Right atrium auricular region (tissue), 2 donors: ENCODE results near the gene GIGYF1. TPM values are rescaled to one million over a fixed set of nuclear protein-coding genes. Genes with fewer than 3 reads are reported as not detected.
A peak's percentile ranks its signal among the peaks of the same experiment; 100 is the strongest.

Experiments used
- DNase-seq: peaks from one replicate; pipeline ENCODE4 v3.0.0-alpha.2; 2019; ENCODE audit warnings: low spot score
- H3K27ac ChIP-seq, 2 donors: fragments of 200-600 bp; sonication (generic); 1 replicate in 1 of 2; 2 replicates in 1 of 2; pipeline ENCODE4 v1.5.1; 2016 to 2019
- H3K27me3 ChIP-seq, 2 donors: fragments of 200-600 bp; sonication (generic); one replicate each; pipeline versions ENCODE4 v1.5.1 to v1.6.0; 2017 to 2019
- H3K36me3 ChIP-seq: fragments of 200-600 bp; sonication (generic); one replicate; pipeline ENCODE4 v1.5.1; 2016
- H3K4me1 ChIP-seq, 2 donors: fragments of 200-600 bp; sonication (generic); one replicate each; pipeline versions ENCODE4 v1.5.1 to v1.6.0; 2017 to 2019
- H3K4me3 ChIP-seq, 2 donors: fragments of 200-600 bp; sonication (generic); 1 replicate in 1 of 2; 2 replicates in 1 of 2; pipeline ENCODE4 v1.5.1; 2017 to 2019; ENCODE audit warnings: mild to moderate bottlenecking in 1 of 2, moderate library complexity in 1 of 2
- H3K9me3 ChIP-seq, 2 donors: fragments of 200-600 bp; sonication (generic); one replicate each; pipeline ENCODE4 v1.5.1; 2019
- CTCF ChIP-seq, 2 donors: fragments of 200-600 bp; sonication (generic); IDR thresholded peaks; one replicate each; pipeline ENCODE4 v1.5.1; 2019; ENCODE audit warnings: antibody characterized with exemption in 2 of 2
- total RNA-seq, 2 donors: library from RNA; depleted of rRNA; stranded (reverse); fragments of >200 nt; gene quantifications; one replicate each; pipeline ENCODE4 v1.1.0, GENCODE V29; 2016

GIGYF1 gene
- total RNA-seq, 2 donors from 2014 or later = 13.4 to 17.4 TPM

- no peak for TF ChIP-seq CTCF (IDR thresholded peaks at IDR 0.05)
- peaks cover 0 to 42% of the 10 kb centered on the region in 2 donors for H3K4me1 ChIP-seq
Observed at GRCh38 chr7:100676501-100677306, 17.3 kb downstream of the GIGYF1 start.

GRCh38 chr7:100675581-100676350 lies 18.3 kb downstream of the GIGYF1 start:
- DNase-seq = peak; percentile 85
- H3K27me3 ChIP-seq = no peaks in the 10 kb centered on the region
- H3K36me3 ChIP-seq = peaks cover 39% of the 10 kb centered on the region
- H3K27ac ChIP-seq = peak overlapping the region; percentile 99
- peaks cover 0 to 42% of the 10 kb centered on the region in 2 donors for H3K4me1 ChIP-seq
- no peaks in the 10 kb centered on the region for H3K9me3 ChIP-seq
- H3K4me3 ChIP-seq = peak overlapping the region; percentile 97 to 99
- no peak for TF ChIP-seq CTCF (IDR thresholded peaks at IDR 0.05)

More at GRCh38 chr7:100676501-100677306, 17.3 kb downstream of the GIGYF1 start:
- Histone ChIP-seq H3K9me3 (no peaks in the 10 kb centered on the region), H3K4me3 (peak overlapping the region; percentile 97 to 99), H3K27ac (peak overlapping the region; percentile 99), H3K27me3 (no peaks in the 10 kb centered on the region), H3K36me3 (peaks cover 48% of the 10 kb centered on the region)
- no peak for DNase-seq

DNA sequence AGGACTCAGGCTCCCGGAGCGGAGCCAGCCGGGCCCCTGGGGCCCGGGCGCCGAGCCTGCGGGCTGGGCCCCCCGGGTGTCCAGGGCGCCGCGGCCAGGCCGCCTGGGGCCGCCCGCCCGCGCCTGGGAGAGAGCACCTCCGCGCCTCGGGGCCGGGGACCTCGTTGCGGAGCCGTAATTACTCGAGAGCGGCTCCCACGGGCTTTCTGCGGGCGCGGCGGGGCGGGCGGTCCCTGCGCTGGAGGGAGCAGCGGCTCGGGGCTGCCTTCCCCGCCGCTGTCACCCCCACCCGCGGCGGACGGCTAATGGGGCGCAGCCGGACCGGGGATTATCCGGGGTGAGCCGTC lies 19.0 kb downstream of the GIGYF1 start:
- TF ChIP-seq CTCF (IDR thresholded peaks at IDR 0.05) = no peak
- Histone ChIP-seq H3K9me3 (no peaks in the 10 kb centered on the region), H3K27me3 (no peaks in the 10 kb centered on the region), H3K27ac (peak overlapping the region; percentile 99), H3K4me3 (peak overlapping the region; percentile 97 to 99), H3K36me3 (peaks cover 38% of the 10 kb centered on the region), H3K4me1 (peaks cover 0 to 42% of the 10 kb centered on the region in 2 donors)
- no peak for DNase-seq

GRCh38 chr7:100674411-100675104 lies 19.5 kb downstream of the GIGYF1 start:
- TF ChIP-seq CTCF (IDR thresholded peaks at IDR 0.05) = no peak
- peaks cover 34% of the 10 kb centered on the region for H3K36me3 ChIP-seq
- DNase-seq = no peak
- H3K4me3 ChIP-seq = peak overlapping the region; percentile 97 to 99
- H3K27ac ChIP-seq = peak overlapping the region; percentile 99
- H3K9me3 ChIP-seq = no peaks in the 10 kb centered on the region
- peaks cover 0 to 38% of the 10 kb centered on the region in 2 donors for H3K4me1 ChIP-seq
- no peaks in the 10 kb centered on the region for H3K27me3 ChIP-seq

DNA sequence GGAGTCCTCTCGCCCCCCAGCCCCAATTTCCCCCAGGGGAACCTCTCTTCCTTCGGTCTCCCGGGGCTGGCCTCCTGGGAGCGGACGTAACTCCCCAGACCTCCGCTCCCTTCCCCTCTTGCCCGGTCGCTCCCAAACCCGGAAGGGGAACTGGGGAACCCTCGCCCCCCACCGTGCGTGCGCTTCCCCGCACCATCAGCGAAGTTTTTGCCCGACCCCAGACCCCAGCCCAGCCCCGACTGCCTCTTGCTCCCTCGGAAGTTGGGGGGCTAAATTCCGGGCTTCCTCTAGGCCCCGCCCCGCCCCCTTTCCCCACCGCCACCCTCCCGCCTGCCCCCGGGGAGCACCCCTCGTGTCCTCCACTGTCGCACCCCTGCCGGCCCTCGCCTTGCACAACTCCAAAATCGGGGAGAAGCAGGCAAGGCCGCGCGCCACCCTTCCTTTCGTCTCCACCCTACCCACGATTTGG lies 20.1 kb downstream of the GIGYF1 start:
- Histone ChIP-seq H3K9me3 (no peaks in the 10 kb centered on the region), H3K27me3 (no peaks in the 10 kb centered on the region), H3K36me3 (peaks cover 28% of the 10 kb centered on the region), H3K4me3 (peak overlapping the region; percentile 97 to 99), H3K27ac (peak overlapping the region; percentile 99), H3K4me1 (peaks cover 0 to 33% of the 10 kb centered on the region in 2 donors)
- peak in 1 of 2 donors; percentile 9 for TF ChIP-seq CTCF (IDR thresholded peaks at IDR 0.05)
- no peak for DNase-seq
